LoVo (cell line): Measurements from ENCODE around the gene FRMD4A.

Experiments used
- DNase-seq: peaks from one replicate; pipeline ENCODE4 v3.0.0-alpha.2; 2016; ENCODE audit warnings: low spot score

Gene FRMD4A

GRCh38 chr10:14330388-14331061, at the start of gene FRMD4A:
Gene FRMD4A (minus strand): TSS chr10:14330924.
- DNase-seq = no peak

DNA sequence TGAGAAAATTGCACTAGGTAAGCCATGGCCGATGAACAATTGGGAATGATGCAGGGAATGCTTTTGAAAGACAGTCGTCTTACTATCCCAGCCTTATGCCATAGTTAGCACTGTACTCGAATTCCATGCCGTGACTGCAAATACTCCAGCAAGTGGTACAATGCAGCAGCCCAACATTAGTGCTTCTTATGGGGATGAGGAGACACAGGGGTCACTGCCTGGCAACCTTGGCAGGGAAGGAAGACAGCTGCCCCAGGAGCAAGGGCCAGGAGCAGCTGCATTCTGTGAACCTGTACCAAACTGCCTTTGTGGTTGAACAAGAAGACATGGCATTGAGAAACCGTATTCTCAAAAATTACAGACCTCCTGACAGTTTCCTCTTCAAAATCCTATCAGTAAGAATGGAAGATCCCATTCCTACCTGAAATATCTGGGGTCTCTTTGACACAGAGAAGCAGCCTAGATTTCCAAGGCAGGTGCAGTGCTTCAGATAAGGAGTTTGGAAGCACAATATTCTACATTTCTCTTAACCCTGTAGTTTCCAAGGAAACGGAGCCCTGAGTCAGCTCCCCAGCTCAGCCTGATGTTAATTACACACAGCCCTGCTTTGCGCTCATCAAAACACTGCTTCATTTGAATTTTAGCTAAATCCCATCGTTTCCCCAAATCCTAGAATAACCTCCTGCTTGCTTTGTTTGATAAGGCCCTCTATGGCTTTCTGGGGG, 49.0 kb upstream of the FRMD4A start:
- DNase-seq = no peak

DNA sequence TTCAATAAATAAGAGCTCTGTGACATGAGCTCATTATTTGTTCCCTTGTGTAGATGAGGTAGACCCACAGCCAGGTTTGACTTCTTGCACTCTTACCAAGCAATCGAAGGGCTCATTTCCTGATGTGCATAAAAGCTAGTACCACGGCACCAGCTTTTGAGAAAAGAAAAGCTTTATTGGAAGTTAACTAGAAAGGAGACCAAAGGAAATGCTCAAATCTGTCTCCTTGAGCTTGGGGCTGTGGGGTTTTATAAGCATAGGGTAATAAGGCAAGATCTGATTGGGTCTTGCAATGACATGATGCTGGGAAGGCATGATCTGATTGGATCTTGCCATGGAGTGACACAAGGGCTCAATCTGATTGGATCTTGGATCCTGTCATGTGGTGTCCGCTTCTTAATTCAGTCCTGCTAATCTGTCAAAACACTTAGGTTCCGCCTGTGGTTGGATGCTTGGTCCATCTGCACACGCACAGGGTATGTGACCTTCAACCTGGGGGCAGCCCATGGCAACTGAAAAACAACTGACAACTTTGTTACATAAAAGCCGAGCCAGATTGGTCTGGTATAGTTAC, 47.8 kb upstream of the FRMD4A start:
- DNase-seq = no peak

DNA sequence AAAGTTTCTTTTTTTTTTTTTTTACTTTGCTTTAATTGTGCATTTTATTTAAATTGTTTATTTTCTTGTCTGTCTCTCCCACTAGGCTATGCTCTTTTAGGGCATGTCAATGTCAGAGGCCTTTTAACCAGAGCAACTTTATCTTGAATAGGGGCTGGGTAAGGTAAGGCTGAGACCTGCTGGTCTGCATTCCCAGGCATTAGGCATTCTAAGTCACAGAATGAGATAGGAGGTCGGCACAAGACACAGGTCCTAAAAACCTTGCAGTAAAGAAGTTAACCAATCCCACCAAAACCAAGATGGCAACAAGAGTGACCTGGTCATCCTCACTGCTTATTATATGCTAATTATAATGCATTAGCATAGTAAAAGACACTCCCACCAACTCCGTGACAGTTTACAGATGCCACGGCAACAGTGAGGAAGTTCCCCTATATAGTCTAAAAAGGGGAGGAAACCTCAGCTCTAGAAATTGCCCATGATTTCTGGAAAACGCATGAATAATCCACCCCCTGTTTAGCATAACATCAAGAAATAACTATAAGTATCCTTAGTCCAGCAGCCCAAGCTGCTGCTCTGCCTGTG, 47.0 kb upstream of the FRMD4A start:
- DNase-seq = no peak

DNA sequence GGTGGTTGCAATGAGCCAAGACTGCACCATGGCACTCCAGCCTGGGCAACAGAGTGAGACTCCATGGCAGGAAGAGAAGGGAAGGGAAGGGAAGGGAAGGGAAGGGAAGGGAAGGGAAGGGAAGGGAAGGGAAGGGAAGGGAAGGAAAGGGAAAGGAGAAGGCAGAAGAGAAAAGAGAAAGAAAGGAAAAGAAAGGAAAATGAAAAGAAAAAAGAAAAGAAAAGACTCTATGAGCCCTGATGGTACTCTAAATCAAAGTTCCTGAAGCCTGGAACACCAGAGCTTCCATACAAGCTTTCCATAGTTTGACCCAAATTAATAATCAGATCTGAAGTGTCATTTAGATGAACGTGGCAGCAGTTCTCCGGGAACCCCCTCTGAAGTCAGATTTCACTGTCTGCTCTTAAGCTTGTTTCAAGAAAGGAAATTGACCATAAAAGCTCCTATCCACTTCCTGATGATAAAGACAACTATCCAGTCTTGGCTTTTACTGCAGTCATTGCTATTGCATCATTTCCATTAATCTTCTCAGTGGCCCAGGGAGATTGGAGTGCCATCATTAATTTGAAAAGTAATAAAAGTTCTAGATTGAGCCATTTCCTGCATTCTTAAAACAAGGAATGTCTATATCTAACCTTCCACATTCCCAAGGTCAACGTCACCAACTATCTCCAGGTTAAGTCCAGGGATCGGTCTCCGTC, 44.2 kb upstream of the FRMD4A start:
- DNase-seq = no peak

DNA sequence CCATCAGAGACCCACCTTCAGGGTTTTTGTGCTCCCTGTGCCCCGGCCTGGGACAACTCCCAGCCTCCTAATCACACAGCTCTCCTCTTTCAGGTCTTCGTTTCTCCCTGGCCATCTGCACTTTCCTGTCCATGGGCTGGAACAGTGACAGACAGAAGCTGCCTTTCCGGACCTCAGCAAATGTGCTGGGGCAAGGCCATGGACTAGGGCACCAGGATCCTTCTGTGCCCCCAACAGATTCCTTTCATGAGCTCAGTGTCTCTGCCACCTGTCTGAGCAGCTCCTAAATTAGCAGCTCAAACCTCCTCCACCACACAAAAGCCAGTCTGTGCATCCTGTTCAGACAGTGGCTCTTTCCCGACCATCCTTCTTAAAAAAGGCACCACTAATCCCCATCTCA, 41.9 kb upstream of the FRMD4A start:
- no peak for DNase-seq

DNA sequence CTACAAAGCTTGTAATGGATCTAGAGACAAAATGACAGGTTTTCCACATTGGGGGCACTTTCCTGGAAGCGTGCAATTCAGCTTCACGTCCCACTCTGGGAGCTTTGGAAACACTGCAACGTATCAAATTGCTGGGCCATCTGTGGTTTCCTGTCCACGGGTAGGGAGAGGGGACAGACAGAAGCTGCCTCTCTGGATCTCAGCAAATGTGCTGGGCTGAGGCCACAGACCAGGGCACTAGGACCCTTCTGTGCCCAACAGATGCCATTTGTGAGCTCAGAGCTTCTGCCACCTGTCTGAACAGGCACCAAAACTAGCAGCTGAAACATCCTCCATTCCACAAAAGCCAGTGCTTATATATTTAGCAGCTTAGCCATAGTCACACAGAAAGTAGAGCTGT, 40.9 kb upstream of the FRMD4A start:
- DNase-seq = no peak

DNA sequence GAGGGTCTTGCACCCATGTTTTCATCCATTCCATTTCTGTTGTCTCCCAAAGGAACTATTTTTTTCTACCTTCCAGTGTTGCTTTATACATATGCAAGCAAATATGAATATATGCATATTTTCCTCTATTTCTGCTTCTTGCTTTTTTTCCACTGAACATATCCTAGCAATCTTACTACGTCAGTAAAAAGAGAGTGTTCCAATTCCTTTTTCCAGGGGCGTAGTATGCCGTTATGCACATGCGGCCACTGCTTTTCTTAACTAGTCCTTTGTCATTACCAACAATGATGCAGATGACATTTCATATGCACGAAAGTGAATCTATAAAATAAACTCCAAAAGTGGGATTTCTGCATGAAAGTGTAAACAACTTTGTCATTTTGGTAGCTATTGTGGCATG, 40.2 kb upstream of the FRMD4A start:
- DNase-seq = no peak

GRCh38 chr10:14369906-14370305, 39.2 kb upstream of the FRMD4A start:
- DNase-seq = no peak

- no peak for DNase-seq
Observed at GRCh38 chr10:14366760-14367159, 36.0 kb upstream of the FRMD4A start.

DNA sequence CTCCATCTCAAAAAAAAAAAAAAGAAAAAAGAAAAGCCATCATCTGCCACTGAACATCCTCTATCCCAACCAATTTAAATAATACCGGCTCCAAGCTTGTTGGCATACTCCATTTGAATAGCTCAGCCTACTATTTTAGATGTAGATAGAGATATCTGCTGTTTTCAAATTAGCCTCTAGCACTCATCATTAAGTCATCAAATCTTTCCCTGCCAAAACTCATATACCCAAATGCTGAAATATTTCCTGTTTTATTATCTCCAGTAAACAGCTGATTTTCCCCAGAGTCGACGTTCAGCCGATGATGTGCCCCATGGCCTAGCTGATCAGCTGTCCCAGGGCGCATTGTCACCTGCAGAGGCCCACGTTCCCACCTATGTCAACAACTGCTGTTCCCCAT, 34.5 kb upstream of the FRMD4A start:
- no peak for DNase-seq

- no peak for DNase-seq
Observed at GRCh38 chr10:14362104-14362503, 31.4 kb upstream of the FRMD4A start.

DNA sequence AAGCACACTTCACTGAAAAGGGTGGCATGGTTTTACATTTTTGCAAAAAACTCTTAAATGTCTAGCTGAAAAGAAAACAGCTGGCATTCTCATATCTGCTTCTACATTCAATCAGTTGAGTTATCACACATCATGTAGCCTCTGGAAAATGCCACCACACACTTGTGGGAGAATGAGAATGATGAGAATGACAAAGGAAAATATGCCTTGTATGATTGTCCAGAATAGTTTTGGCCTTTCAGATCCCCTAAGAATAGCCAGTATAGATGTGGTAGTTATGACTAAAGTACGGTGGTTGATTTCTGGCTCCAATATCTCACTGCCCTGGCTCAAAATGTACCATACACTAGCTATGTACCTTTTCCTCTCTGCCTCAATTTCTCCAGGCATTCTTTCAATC, 30.2 kb upstream of the FRMD4A start:
- DNase-seq = no peak

DNA sequence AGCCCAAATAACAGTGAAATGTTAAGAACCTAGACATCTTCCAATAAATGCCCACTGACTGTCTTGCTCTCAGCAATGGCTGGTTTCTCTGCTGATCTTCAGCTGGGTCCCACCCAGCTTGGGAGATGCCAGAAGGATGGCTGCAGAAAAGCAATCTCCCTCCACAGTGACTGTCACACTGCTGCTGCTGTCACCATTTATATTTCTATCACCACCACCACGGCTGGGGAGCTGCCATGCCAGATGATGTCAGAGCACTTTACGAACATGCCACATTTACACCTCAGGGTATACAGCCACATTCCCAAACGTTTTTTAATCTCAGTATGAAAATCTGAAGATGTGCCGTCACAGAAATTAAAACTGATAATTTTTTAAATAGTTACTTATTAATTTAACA, 29.8 kb upstream of the FRMD4A start:
- no peak for DNase-seq

DNA sequence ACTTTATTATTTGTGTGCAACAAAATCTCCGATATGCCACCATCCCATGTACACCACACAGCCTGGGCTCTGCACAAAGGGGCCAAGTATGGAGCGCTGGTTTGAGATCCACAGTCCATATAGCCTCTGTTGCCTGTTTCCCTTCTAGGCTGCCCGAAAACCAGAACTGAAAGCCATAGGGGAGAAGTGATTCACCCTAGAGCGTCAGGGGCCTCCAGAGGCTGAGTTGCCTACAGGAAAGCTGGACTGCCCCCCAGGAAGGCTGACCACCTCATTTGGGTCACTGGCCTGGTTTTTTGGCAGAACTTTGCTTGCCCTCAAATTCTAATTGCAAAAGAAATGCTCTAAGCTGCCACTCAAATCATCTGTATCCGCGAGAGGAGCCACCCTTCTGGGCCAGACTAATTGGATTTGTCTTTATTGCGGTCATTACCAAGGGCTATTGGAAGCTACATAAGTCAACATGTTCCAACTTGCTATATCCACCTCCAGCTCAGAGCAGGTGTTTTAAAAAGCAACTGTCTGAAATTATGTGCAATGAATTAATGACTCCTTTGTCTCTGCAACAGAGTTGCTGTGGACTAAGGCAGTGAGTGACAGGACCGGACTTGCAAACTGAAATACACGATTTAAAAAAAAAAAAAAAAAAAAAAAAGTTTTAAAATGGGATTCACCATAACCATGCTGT, 28.3 kb upstream of the FRMD4A start:
- DNase-seq = no peak

- DNase-seq = no peak
Observed at GRCh38 chr10:14356921-14357320, 26.2 kb upstream of the FRMD4A start.

DNA sequence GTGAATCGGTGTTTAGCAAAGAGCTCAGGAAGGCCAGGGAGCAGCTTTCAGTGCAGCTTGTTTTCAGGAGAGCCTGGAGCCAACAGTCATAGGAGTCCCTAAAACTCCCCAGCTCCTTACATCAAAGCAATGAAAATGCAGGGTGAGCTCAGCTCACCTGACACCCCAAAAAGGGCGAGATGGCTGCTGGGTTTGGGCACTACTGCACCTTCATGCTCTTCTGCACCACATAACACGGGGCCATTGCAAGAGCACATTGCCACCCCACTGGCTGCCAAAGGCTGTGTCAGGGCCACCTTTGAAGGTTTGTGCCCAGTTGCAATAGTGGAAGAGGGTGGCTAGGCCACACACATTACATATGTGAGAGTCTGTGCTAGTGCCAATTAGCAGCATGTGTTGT, 25.0 kb upstream of the FRMD4A start:
- DNase-seq = no peak

- no peak for DNase-seq
Observed at GRCh38 chr10:14353291-14353913, 22.7 kb upstream of the FRMD4A start.

- DNase-seq = no peak
Observed at GRCh38 chr10:14350006-14350405, 19.3 kb upstream of the FRMD4A start.

DNA sequence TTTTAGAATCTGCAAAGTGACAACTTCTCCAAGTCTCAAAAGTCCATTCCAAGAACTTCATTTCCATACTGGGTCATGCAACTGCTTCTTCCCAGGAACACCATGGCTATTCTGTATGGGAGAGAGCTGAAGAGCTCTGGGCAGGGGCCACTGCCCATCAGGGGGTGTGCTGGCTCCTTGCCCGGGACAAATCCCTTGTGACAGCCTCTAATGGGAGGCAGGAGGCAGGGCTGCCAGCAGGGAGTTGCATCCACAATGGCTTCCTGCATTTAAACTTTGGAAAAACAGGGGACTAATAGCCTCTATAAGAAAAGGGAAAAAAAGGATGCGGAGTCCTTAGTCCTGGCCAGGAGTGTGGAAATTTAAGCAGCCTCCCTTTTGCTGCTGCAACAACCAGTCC, 18.4 kb upstream of the FRMD4A start:
- DNase-seq = no peak

DNA sequence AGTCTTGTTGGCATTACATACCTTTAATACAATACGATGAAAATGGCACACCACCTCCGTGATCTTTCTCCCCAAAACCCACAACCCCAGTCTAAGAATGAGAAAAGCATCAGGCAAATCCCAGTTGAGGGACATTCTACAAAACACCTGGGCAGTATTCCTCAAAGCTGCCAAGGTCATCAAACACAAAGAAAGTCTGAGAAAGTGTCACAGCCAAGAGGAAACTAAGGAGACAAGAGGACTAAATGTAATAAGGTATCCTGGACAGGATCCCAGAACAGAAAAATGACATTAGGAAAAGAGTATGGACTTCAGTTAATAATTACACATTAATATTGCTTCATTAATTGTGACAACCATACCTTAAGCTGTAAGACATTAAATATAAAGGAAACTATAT, 14.5 kb upstream of the FRMD4A start:
- no peak for DNase-seq
